Measurements from ENCODE around the gene SLK.

The SLK gene

DNA sequence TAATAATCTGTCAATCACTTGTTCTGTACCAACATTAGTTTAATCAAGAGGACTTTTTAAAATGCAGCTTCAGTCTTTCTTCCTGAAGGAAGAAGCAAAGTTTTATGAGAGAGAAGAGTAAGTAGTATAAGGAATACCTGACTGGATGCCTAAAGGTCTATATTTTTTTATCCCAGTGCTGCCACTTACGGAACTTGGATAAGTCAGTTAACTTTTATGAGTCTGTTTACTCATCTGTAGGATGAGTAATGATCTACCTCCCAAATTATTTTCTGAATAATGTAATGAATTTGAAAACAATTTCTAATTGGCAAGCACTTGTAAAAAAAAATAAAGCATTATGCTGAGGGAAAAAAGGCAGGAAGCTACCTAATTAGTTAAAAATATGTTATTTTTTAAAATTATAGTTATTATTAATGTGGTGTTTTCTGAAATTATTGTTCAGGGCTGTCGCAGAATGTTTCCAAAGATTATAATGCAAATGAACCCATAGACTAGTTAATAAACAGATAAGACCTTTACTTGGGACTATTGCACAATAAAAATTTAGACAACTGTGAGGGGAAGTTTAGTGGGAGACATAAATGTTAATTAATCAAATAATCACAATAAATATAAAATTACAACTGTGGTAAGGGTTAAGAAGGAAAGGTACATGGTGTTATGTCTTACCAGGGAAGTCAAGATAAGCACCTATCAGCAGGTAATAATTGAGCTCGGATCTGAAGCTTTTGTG is 24.6 kb downstream of the SLK start:
- DNase-seq, result no peak

DNA sequence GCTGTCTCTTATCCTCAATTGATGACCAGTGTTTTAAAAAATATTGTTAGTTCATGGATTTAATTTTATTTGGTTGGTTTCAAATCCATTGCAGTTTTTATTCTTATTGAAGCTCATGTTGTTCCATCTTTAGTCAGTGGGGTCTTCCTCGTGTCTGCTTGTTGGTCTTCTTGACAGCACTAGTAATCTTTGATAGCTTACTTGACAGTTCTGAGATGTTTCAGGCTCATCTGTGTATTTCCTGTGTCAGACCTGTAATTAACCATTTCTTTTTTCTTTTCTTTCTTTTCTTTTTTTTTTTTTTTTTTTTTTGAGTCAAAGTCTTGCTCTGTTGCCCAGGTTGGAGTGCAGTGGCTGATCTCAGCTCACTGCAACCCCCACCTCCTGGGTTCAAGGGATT is 28.2 kb downstream of the SLK start:
- no peak for DNase-seq

DNA sequence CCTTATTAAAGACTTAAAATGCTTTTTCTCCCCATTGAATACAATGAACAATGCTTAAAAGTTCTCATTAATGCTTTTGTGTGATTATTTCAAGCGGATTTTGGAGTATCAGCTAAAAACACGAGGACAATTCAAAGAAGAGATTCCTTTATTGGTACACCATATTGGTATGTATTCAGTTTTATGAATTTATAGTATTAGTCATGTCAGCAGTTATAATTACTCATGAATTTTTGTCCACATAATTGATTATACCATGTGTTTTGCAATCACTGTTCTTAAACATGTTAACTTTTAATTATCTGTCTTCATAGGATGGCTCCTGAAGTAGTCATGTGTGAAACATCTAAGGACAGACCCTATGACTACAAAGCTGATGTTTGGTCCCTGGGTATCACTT is 31.9 kb downstream of the SLK start:
- DNase-seq, result no peak

DNA sequence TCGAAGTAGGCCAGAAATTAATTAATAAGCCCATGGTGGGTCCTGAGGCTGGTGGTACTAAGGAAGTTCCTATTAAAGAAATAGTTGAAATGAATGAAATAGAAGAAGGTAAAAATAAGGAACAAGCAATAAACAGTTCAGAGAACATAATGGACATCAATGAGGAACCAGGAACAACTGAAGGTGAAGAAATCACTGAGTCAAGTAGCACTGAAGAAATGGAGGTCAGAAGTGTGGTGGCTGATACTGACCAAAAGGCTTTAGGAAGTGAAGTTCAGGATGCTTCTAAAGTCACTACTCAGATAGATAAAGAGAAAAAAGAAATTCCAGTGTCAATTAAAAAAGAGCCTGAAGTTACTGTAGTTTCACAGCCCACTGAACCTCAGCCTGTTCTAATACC is 36.0 kb downstream of the SLK start:
- DNase-seq, result no peak

DNA sequence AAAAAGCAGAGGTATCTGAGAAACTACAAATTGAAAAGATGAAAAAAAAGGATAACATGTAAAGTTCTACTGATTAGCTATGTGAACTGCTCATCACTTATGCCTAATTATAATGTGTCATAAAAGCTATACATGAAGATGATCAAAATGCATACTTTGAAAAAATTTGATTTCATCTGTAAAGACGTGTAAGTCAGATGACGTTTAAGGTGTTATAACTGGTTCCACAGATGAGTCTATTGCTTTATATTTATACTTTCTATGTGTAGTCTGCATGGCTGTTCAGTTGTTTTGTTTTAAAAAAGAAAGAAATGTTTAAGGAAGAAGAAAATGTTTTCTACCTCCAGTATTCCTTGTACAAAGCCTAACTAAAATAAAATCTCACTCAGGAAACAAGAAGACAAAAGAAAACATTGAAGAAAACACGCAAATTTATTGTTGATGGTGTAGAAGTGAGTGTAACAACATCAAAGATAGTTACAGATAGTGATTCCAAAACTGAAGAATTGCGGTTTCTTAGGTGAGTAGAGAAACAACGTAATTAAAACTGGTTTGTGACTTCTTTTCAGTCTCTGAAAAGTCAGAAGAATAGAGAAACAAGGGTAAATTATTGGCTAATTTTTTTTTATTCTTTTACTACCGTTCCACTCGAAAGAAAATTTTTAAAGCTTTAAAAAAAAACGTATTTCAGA is 38.4 kb downstream of the SLK start:
- no peak for DNase-seq

DNA sequence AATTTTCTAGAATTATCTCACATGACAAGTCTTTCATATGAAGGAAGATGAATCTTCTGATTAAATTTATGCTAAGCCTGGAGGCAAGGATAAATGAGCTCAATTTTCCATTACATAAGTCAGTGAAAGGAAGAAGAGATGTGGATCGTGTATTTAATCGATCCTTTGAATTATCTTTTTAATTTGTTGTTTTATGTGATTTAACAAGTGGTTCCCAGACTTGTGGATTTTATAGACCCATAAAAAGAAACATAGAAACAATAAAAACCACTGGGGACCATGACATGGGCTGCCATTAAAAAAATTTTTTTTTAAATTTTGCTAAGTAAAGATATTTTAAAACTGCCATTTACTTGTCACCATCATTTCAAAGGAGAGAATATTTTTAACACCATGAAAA is 45.0 kb downstream of the SLK start:
- DNase-seq, result no peak

DNA sequence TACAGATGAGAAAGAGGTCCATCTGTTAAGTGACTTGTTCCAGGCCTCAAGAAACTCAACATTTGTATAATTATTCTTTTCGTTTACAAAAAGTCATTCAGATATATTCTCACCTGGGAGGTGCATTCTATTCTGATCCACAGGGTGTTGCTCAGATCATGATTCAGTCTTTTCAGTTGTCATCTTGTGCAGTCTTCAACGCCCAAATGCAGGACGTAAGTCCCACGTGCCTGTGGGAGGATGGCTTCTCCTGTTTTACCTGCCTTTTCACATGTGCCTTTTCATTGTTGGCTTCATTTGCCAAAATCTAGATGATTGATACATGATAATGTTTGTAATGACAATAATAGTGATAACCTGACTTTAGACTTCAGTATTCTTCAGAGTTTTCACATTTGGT is 46.5 kb downstream of the SLK start:
- DNase-seq, result no peak

DNA sequence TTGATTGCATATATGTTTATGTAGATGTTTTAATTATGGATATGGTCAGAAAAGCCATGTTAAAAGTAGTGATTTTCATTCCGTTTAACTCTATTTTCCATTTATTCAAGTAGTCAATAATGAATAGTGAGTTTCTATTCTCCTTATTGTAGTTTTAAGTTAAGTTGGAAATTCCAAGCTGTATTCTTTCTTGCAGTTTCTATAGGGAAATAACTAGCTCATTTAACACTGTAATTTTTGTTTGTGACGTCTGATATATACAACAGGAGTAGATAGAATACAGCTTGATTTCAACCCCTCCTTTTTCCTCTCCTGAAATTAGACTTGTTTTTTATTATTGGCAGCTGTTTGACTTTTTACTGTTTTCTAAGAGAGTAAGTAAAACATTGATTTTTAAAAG is 47.2 kb downstream of the SLK start:
- no peak for DNase-seq

DNA sequence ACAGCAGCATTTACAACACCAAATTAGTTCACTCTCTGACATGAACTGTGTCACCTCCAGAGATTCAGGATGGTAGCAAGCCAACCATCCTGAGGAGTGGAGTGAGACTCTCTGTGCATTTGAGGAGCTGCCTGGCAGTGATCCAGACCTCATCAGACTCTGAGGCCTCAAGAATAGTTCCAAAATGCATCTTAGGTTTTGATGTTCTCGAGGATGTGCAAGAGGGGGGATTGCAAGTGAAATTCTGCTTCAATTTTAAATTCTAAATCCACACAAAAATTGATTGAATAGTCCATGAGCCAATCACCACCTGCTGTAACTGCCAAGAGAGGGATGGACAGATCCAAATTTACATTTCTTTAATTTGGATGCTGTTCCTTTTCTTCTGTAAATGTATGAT is 49.7 kb downstream of the SLK start:
- DNase-seq, result no peak

DNA sequence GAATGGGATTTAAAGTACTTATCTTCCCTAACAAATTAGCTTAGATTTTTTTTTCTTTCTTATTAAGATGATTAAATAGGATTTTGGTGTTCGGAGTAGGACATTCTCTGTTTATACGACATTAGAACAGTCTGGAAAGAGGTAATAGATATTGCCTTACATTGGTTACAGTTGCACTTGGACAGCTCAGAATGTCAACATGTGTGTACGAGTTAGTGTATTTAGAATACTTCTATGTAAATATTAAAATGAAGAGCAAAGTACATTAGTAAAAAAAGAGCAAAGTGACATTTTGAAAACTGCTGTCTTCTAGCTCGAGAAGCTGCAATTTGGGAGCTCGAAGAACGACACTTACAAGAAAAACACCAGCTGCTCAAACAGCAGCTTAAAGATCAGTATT is 51.5 kb downstream of the SLK start:
- no peak for DNase-seq

DNA sequence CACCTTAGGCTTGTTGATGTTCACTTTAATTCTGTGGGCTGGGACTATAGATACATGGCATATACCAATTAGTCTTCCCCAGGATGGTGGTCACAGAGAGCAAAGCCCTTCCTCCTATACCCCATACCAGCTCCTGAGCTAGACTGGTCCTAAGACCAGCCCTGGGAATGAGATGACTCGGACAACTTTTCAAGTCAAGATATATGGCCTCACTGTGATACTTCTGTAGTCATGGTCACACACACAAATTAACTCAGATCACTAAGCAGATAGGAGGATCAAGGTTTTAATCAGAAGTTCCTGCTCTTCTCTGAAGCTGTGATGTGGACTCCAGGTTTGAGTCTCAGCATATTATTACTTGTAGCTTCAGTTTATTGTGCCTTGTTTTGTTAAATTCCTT is 53.1 kb downstream of the SLK start:
- DNase-seq, result no peak

DNA sequence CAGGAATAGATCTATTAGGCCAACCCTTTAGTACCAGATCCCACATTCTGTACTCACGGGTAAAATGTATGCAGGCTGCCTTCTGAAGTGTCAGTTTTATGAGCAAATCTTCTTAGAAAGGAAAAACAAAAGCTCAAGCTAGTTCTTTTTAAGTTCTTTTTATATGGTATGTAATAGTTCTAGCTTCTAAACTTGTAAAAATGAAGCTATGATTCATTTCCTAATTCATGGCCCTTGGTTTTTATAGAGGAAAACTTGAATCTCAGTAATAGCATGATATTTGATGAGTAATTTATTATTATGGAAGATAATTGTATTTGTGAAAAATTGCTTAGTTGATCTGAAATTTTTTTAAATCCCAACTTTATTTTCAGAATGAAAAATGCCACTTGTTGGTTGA is 54.3 kb downstream of the SLK start:
- no peak for DNase-seq

DNA sequence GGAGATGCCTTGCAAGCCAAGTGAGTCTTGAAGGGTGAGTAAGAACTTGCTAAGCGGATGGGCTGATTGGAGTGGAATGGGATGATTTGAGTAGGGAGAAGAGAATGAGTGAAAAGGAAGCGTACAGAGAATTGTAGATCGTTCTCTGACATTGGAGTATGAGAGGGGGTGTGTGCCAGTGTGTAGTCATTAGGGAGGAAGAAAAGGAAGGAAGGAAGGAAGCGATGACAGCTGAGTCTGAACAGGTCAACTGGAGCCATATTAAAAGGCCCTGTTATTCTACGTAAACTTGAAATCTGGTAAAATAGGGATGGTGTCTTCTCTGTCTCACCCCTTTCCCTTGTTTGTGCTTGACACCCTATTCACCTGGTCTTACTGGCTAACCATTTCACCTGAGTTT is 55.1 kb downstream of the SLK start:
- DNase-seq, result no peak

DNA sequence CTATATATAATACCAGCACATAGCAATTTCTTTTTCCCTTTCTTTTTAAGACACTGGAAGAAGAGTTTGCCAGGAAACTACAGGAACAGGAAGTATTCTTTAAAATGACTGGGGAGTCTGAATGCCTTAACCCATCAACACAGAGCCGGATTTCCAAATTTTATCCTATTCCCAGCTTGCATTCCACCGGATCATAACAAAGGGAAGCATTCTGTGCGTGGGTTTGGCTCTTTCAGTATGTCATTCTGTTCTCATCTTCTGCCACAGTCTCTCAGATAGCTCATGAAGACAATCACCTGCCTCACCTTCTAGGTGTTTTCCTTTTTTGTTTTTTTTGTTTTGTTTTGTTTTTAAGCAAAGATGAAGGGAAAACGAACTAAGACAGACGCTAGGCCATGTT is 58.6 kb downstream of the SLK start:
- DNase-seq, result no peak

DNA sequence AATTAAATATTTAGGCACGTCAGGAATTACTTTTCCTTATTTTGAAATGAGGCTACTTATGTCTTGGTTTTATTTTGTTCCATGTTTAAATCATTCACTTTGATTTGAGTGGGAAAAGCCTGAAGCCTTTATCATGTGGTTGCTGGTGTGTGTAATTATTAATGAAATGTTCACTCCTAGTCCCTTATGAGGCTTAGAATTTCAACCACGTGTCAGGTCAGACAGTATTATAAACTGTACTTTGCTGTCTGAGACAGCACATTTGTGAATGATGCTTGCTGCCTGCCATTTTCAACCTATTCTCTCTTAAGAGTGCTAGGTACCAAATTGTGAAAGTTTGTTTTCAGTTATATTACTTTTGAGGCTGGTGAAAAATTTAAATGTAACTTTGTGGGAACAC is 59.8 kb downstream of the SLK start:
- no peak for DNase-seq

DNA sequence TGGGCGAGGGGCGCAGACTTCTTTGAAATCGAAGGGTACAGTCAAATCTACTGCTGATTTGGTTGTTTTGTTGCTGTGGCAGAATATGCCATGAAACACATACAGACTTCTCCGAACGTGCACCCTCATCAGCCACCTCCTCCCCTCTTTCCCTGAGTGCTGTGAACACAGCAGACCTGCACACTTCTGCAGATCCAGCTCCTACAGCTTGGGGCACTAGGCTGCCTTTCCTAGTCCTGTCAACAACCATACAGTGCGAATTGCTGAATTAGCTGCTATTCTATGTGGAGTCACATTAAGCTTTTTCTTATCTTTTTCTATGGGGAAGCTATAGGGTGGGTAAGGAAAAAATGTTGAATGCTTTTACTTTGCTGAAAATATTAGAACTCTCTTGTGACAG is 61.2 kb downstream of the SLK start:
- peak in 1 of 2 experiments; percentile 22 for DNase-seq

DNA sequence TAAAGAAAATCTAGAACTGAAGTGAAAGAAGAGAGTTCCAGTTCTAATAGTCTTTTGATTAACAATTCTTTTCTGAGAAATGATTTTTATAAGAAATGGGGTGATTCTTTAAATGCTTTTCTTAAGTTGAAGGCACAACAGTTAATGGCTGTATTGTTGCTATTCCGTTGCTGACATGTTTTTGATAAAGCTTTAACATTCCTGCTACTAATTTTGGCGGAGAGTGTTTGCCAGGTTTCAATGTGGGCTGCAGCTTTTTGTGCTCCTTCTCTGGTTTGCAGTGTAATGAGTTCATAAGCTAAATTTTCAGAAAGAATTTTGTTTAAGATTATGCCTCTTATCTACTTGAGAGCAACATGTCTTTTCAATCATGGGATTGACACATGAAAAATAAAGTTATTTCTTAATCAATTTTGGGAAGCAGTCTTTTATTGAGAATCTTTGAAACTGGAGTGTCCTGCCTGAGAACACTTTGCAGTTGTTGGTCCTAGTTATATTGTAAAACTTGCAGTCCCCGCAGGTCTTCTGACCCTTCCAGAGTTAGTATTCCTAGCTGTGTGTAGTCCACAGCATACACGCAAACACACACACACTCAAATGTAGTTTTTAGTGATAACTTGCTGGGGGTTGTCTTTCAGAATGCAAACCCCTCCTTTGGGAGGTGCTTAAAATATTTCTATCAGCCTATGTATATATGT is 62.0 kb downstream of the SLK start:
- DNase-seq, result no peak

DNA sequence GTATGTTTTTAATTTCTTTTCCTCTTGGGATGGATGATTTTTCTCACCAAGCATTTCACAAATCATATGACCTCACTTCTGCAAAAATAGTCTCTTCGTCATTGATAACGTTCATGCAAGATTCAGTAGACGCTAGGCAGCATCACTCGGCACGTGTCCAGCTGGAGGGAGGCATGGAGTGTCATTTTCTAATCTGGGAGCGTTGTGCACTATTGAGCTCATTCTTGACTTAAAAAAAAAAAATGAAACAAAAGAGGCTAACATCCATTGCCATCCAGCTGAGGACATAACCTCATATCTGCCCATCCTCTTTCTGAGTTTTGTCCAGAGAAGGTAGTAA is 62.6 kb downstream of the SLK start:
- no peak for DNase-seq

DNA sequence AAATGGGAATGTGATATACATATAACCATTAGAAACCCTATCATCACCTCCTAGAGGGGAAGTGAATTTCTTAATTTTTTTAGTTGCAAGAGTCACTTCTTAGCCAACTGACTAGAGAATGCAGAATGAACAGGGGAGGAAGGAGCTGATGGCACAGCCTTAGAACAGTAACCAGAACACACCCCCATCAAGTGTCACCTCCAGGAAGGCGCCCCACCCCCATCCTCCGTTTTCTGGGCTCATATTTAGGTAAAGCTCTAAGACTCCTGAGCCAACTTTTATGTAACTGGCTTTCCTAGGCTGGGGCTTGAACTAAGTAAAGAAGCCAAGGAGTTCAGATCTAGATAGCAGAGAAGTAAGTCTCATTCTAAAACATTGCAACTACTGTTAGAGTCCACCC is 64.7 kb downstream of the SLK start:
- no peak for DNase-seq

DNA sequence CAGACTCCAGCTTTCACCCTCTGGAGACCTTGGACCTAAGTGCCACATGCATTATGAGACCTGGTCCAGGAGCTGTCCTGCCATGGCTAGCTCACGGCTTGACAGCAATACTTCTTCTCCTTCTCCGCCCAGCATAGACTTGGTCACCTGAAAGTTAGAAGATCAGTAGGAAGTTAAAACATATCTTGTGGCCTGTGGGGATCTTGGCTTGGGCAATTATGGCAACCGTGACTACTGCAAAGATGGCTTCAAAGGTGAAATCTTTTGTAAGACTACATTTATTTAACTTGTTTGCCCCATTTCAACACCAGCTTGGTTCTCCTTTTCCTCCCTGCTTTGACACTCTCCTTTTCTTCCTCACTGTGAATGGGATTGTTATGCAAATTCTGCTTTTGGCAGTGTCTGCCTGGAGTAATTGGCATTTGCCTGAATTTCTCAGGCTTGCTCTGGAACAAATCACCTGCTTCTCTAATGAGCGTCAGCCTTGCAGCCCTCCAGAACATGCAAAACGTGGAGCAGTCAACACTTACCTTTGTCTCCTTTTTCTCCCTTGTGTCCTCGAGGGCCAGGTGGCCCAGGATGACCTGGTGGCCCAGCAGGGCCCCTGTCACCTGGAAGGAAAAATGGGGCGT is 65.3 kb downstream of the SLK start:
- DNase-seq, result peak; percentile 53 to 77

DNA sequence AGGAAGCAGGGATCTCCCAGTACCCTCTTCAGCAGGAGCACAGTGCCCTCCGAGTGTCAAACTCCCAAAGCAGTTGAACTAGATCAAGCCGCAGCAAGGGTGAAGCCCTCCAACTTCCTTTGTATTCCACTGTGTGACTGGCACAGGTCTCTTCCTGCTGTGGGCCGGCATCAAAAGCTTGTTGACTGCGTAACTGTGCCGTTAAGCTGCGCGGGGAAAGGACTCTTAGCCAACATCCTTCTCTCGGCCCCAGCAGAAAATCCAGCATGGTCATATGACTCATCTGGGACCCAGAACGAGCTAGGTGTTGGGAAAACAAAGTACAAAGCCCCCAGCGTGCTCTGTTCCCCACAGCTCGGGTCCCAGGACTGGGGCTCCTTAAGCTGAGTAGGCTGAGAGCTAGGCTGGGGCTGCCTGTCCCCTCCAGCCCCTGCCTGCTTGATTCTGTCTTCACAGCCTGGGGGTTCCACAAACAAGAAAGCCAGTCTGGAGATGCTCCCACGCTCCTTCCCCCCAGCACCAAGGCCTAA is 66.5 kb downstream of the SLK start:
- no peak for DNase-seq

DNA sequence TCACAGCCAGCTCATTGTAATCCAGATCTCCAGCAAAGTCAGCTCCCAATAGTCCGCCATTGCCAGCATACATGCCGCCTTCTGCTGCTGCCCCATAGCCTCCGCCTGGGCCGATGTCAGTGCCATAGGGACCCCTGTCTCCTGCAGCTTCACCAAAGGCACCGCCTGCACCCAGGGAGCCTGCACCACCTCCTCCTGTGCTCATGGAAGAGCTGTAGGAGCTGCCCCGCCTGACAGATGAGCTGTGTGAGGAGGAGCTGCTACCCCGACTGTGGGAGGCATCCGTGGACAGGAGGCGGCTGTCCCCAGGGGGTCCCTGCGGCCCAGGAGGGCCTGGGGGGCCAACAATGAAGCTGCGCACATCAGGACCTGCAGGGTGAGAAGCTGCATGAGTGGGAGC is 67.0 kb downstream of the SLK start:
- no peak for DNase-seq

DNA sequence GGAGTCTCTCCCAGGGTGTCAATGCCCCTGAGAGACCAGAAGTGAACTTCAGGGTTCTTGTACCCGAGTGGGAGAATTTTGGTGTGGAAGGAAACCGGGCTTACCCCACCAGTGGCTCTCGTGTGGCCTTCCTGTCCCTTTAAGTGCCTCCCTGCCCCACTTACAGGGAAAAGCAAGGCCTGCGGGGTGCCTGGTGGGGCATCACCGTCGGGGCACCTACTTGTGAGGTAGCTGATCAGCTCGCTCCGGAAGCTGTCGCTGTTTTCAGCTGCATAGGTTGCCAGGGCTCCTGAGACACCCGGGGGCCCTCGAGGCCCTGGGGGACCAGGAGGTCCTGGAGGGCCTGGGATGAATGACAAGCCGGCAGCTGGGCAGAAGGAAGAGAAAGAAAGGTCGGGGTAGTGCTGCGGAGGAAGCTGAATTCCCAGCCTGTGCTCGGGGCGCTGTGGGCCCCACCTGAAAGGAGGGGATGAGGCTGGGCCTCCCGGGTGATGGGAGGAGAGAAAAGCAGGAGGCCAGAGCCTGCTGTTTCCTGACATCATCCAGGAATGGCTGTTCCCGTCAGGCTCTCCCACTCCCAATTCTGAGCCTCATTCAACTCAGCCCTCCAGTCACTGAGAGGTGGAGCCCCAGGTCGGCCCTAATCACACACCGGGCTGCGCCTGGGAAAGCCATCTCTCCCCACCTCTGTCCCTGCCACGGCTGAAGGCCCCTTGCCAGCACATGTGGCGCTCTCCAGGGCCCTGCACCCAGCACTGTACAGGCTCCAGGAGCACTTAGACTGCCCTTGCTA is 67.7 kb downstream of the SLK start:
- DNase-seq, result no peak
